GM18873 (cell line): ENCODE measurements around the gene RNU1-3.
"Not testable (repeated sequence)": the region's sequence is repeated elsewhere in the genome, so short reads cannot be mapped to it uniquely, and the experiment has no call there.

Experiments used
- ATAC-seq: cut with Tn5 transposase; IDR thresholded peaks from one replicate; pipeline ENCODE4 v1.9.1; 2021; ENCODE audit warnings: mild to moderate bottlenecking, moderate library complexity, moderate number of reproducible peaks; ENCODE audit not compliant: unreplicated experiment, low FRiP score

Gene RNU1-3

GRCh38 chr1:16623337-16623736, 43.4 kb downstream of the RNU1-3 start:
- ATAC-seq, result not testable (repeated sequence)

- ATAC-seq, result not testable (repeated sequence)
Observed at GRCh38 chr1:16621681-16622315, 45.0 kb downstream of the RNU1-3 start.

DNA sequence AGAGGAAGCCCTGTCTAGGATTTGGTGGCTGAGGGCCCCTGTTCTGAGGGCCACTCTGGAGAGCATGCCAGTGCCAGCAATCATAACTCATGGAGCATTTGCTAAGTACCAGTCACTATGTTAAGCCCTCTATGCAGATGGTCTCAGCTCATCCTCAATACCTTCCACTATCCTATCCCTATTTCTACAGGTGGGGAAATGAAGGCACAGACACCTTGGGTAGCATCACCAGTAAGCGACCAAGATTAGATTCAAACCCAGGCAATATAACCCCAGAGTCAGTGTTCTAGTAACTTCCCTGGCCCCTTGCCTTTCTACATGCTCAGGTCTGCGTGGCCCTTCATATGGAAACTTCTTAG, 45.5 kb downstream of the RNU1-3 start:
- ATAC-seq, result no peak

DNA sequence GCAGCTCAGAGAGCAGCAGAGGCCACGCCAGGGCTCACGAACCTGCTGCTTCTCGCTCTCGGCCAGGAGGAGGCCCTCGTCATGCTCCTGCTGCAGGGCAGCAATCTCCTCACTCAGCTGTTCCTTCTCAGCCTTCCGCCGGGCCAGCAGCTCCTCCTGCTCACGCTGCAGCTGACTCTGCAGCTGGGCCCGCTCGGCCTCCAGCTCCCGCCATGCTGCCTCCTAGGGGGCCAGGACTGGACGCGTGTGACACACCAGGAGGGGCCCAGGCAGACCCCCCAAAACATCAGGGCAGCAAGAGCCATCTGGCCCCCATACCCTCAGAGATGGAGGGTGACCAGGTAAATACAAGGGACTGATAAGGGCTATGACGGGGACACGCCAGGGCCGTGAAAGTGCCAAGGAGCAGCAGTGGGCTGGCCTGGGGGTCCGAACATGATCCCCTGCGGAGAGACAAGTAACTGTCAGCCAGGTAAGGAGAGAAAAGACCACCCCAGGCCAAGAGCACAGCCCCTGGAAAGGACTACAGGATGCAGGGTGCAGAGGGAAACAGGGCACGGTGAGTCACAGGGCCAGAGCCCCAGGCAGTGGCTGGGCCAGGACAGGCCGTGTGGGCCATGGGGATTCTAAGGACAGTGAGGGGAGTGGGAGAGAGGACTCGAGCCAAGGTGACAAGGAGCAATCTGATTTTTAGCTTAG, 46.8 kb downstream of the RNU1-3 start:
- not testable (repeated sequence) for ATAC-seq

GRCh38 chr1:16618719-16619118, 48.0 kb downstream of the RNU1-3 start:
- ATAC-seq, result no peak

GRCh38 chr1:16617778-16618580, 48.8 kb downstream of the RNU1-3 start:
- ATAC-seq, result no peak

GRCh38 chr1:16617114-16617631, 49.6 kb downstream of the RNU1-3 start:
- ATAC-seq, result no peak
